Measurements from ENCODE around the gene ASIC3.

ASIC3 gene

DNA sequence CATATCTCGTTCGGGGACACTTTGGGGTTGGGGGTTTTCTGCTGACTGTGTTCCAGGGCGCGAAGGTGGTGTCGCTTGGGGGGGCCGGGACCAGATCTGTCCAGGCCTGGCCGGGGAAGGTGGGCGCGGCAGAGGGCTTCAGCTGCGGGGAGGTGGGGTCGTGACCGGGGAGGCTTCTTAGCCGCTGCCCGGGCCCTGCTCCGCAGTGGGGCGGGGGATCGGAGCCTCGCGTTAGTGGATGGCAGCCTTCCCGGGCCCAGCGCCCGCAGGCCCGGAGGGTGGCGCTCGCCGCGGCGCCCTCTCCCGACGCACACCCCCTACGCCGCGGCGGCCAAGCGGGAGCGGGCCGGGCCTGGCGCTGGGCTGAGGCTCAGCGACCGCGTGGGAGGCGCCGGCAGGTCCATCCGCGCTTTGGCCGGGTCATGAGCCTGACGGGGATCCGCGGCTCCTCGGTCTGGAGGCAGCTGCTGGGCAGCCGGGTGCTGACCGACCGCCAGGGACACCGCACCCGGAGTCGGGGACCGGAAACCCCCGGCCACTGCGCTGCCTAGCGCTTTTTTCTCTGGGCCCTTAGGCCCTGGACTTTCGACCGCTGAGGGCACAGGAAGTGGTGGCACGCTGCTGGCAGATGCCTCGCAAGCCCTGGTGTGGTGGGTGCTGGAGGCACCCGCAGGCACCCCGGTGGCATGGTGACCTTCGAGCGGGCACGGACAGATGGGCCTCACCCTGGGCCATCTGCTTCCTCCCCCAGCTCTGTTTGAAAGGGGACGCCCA lies 39.1 kb downstream of the ASIC3 start:
- peak overlapping the region; percentile 98 for H3K4me2 ChIP-seq (ENCODE audit: low read depth, low read length, poor library complexity, severe bottlenecking)
- peak overlapping the region; percentile 94 for H3K4me3 ChIP-seq (ENCODE audit: low read length, poor library complexity, severe bottlenecking)
- H3K9ac ChIP-seq (ENCODE audit: low read depth, low read length, poor library complexity, severe bottlenecking) = peak overlapping the region; percentile 89
- peaks cover 43% of the 10 kb centered on the region for H4K20me1 ChIP-seq (ENCODE audit: insufficient read depth, low read length, poor library complexity, severe bottlenecking)
- H3K36me3 ChIP-seq (ENCODE audit: insufficient read depth, low read length) = no peaks in the 10 kb centered on the region
- H3K27me3 ChIP-seq (ENCODE audit: insufficient read depth, low read length, poor library complexity, severe bottlenecking) = no peaks in the 10 kb centered on the region
- H2AFZ ChIP-seq (ENCODE audit: low read length) = peak overlapping the region; percentile 93
- H3K9me3 ChIP-seq (ENCODE audit: insufficient read depth, low read depth, low read length) = no peaks in the 10 kb centered on the region
- no peaks in the 10 kb centered on the region for H3F3A ChIP-seq (ENCODE audit: low read depth)
- peaks cover 39% of the 10 kb centered on the region for H3K4me1 ChIP-seq (ENCODE audit: insufficient read depth, low read length, poor library complexity, severe bottlenecking)
- no peak for TF ChIP-seq EZH2phosphoT487 (IDR thresholded peaks at IDR 0.05; ENCODE audit: borderline replicate concordance)
- TF ChIP-seq, protein P1, sequence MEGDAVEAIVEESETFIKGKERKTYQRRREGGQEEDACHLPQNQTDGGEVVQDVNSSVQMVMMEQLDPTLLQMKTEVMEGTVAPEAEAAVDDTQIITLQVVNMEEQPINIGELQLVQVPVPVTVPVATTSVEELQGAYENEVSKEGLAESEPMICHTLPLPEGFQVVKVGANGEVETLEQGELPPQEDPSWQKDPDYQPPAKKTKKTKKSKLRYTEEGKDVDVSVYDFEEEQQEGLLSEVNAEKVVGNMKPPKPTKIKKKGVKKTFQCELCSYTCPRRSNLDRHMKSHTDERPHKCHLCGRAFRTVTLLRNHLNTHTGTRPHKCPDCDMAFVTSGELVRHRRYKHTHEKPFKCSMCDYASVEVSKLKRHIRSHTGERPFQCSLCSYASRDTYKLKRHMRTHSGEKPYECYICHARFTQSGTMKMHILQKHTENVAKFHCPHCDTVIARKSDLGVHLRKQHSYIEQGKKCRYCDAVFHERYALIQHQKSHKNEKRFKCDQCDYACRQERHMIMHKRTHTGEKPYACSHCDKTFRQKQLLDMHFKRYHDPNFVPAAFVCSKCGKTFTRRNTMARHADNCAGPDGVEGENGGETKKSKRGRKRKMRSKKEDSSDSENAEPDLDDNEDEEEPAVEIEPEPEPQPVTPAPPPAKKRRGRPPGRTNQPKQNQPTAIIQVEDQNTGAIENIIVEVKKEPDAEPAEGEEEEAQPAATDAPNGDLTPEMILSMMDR (conservative IDR thresholded peaks at IDR 0.05; ENCODE audit: low read length) = peak; percentile 42
- H3K9me2 ChIP-seq (replicated peaks; ENCODE audit: low read depth, low read length) = no peaks in the 10 kb centered on the region
- peaks cover 64% of the 10 kb centered on the region for H3K79me2 ChIP-seq (ENCODE audit: insufficient read depth, low read length)

DNA sequence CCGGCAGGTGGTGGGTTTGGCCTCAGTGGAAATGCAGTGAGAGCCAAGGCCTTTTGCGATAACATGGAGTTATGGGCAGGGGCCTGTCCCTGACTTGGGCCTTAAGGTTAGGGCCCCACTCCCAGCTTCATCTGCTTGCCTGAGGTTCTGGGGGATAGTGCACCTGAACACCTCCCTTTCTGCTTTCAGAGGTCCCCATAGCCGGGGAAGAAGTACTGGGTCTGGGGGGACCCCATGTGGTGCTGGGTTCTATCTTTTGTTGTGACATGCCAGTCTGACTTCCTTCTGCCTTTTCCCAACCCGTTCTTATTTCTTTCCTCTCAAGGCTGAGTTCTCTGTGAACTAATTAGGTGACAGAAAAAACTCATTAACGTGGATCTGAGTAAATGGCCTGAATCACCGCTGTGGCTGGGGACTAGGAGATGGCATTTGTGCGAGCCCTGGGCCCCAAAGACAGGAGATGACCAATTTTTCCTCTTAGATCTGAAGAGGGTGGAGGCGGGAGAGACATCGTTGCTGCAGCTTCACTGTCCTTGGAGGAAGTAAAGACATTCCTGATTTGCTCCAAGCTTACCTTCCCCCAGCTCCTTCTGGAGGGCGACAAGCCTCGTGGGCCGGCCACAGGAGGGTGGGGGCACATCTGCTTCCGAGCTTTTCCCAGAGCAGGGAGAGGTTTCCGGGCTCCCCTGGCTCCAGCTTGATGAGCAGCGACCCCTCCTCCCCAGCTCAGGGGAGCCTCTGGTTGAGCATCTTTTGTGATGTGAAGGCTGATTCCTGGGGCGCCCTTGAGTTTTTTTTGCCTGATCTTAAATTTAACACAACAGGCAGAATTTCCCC lies 39.9 kb downstream of the ASIC3 start:
- H3K36me3 ChIP-seq (ENCODE audit: insufficient read depth, low read length) = no peaks in the 10 kb centered on the region
- H3K9me2 ChIP-seq (replicated peaks; ENCODE audit: low read depth, low read length) = no peaks in the 10 kb centered on the region
- H3K79me2 ChIP-seq (ENCODE audit: insufficient read depth, low read length) = peaks cover 64% of the 10 kb centered on the region
- H3K27me3 ChIP-seq (ENCODE audit: insufficient read depth, low read length, poor library complexity, severe bottlenecking) = no peaks in the 10 kb centered on the region
- no peaks in the 10 kb centered on the region for H3K9me3 ChIP-seq (ENCODE audit: insufficient read depth, low read depth, low read length)
- H4K20me1 ChIP-seq (ENCODE audit: insufficient read depth, low read length, poor library complexity, severe bottlenecking) = peaks cover 50% of the 10 kb centered on the region
- peak overlapping the region; percentile 98 for H3K4me2 ChIP-seq (ENCODE audit: low read depth, low read length, poor library complexity, severe bottlenecking)
- peaks cover 39% of the 10 kb centered on the region for H3K4me1 ChIP-seq (ENCODE audit: insufficient read depth, low read length, poor library complexity, severe bottlenecking)
- peak overlapping the region; percentile 89 for H3K9ac ChIP-seq (ENCODE audit: low read depth, low read length, poor library complexity, severe bottlenecking)
- no peak for TF ChIP-seq EZH2phosphoT487 (IDR thresholded peaks at IDR 0.05; ENCODE audit: borderline replicate concordance)
- TF ChIP-seq, protein P1 (conservative IDR thresholded peaks at IDR 0.05; ENCODE audit: low read length) = no peak
- no peak overlapping the region for H2AFZ ChIP-seq (ENCODE audit: low read length)
- H3F3A ChIP-seq (ENCODE audit: low read depth) = no peaks in the 10 kb centered on the region
- H3K4me3 ChIP-seq (ENCODE audit: low read length, poor library complexity, severe bottlenecking) = peak overlapping the region; percentile 94

DNA sequence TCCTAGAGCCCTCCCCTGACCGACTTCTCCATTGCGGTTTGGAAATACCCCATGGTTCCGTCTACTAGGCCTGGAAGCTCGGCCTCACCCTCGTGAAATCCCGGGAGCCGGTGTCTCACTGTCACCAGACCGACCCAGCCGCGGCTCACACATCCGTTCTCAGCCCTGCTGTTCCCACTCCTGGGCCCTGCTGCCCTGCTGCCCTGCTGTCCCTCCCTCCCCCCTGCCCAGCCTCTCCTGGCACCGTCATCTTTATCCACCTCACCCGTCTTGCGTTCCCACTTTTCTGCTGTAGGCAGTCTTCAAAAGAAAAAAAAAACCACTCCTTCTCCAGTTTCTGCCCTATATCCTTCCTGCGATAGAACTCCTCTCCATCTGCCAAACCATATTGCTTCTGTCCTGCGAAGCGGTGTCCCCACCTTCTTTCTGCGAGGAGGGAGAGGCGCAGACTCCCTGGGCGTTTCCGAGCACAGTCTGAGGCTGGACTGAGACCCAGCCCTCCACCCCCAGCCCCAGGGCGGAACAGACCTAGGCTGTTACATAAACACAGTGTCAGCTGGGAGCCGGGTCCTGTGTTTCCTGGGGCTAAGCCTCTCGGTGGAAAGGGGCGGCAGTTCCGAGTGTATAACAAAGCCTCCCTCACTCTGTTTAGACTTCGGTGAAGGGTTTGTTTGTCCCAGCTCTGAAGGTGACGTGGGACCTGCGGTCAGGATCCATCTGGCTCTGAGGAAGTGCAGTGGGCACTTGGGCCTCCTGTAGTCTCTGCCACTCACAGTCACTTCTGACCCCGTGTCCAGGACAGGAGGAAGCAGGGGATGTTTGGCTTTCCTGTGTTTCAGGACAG lies 40.7 kb downstream of the ASIC3 start:
- Histone ChIP-seq H3K4me1 (ENCODE audit: insufficient read depth, low read length, poor library complexity, severe bottlenecking) (peaks cover 35% of the 10 kb centered on the region), H3K9me3 (ENCODE audit: insufficient read depth, low read depth, low read length) (no peaks in the 10 kb centered on the region), H3K27me3 (ENCODE audit: insufficient read depth, low read length, poor library complexity, severe bottlenecking) (no peaks in the 10 kb centered on the region), H3K9me2 (replicated peaks; ENCODE audit: low read depth, low read length) (no peaks in the 10 kb centered on the region), H3K4me2 (ENCODE audit: low read depth, low read length, poor library complexity, severe bottlenecking) (peak overlapping the region; percentile 98), H3K36me3 (ENCODE audit: insufficient read depth, low read length) (no peaks in the 10 kb centered on the region), H3K79me2 (ENCODE audit: insufficient read depth, low read length) (peaks cover 72% of the 10 kb centered on the region), H2AFZ (ENCODE audit: low read length) (no peak overlapping the region), H4K20me1 (ENCODE audit: insufficient read depth, low read length, poor library complexity, severe bottlenecking) (peaks cover 54% of the 10 kb centered on the region), H3F3A (ENCODE audit: low read depth) (no peaks in the 10 kb centered on the region), H3K9ac (ENCODE audit: low read depth, low read length, poor library complexity, severe bottlenecking) (peak overlapping the region; percentile 89), H3K4me3 (ENCODE audit: low read length, poor library complexity, severe bottlenecking) (peak overlapping the region; percentile 94)
- TF ChIP-seq EZH2phosphoT487 (IDR thresholded peaks at IDR 0.05; ENCODE audit: borderline replicate concordance) = no peak
- TF ChIP-seq, protein P1 (conservative IDR thresholded peaks at IDR 0.05; ENCODE audit: low read length) = no peak
